ENCODE results near the gene PRPF40A. TPM values are rescaled to one million over a fixed set of nuclear protein-coding genes. Genes with fewer than 3 reads are reported as not detected.

PRPF40A gene
- total and polyA plus RNA-seq, 2 of the 8 experiments (the other 6 are each of a cell fraction or from before 2014, with no cell fraction given) = 85.5 to 176 TPM

- WGBS, 2 experiments (ENCODE audit: extremely low coverage in 1 of 2, insufficient coverage in 1 of 2, insufficient read length in 1 of 2, insufficient replicate concordance in 2 of 2, low coverage in 1 of 2, low lambda C conversion rate in 2 of 2, missing lambda C conversion rate in 1 of 2) = 79% methylated on average over 2 of the region's 2 CpGs; no CpG with 5 or more reads in 1 of the 2 experiments
- TF ChIP-seq FOSL1 (IDR thresholded peaks at IDR 0.05; ENCODE audit: insufficient read depth, low read depth, low read length) (no peak), EGR1 (IDR thresholded peaks at IDR 0.05; ENCODE audit: borderline replicate concordance, low read depth, low read length) (no peak), PHF8 (conservative IDR thresholded peaks at IDR 0.05; ENCODE audit: low read depth, low read length) (no peak), EZH2 (IDR thresholded peaks at IDR 0.05; ENCODE audit: low read depth, low read length, severe bottlenecking) (no peak), TCF12 (IDR thresholded peaks at IDR 0.05; ENCODE audit: low read depth, low read length) (no peak), JUN (IDR thresholded peaks at IDR 0.05; ENCODE audit: low read depth, low read length) (no peak), KDM4A (IDR thresholded peaks at IDR 0.05; ENCODE audit: low read depth, low read length, severe bottlenecking) (no peak), CHD2 (IDR thresholded peaks at IDR 0.05; ENCODE audit: low read length) (no peak), SIRT6 (IDR thresholded peaks at IDR 0.05; ENCODE audit: low read length) (no peak), EP300 (IDR thresholded peaks at IDR 0.05; ENCODE audit: borderline replicate concordance in 1 of 2, low read depth in 2 of 2, low read length in 2 of 2) (no peak), CTBP2 (IDR thresholded peaks at IDR 0.05; ENCODE audit: borderline replicate concordance, insufficient read depth, insufficient read length, low read length) (no peak), CBX5 (IDR thresholded peaks at IDR 0.05; ENCODE audit: low read depth, low read length) (no peak), SAP30 (IDR thresholded peaks at IDR 0.05; ENCODE audit: insufficient read depth, insufficient replicate concordance, low read length) (no peak), MAFK (IDR thresholded peaks at IDR 0.05; ENCODE audit: low read depth, low read length) (no peak), TAF1 (IDR thresholded peaks at IDR 0.05; ENCODE audit: low read depth, low read length) (no peak)
Observed at GRCh38 chr2:152609154-152609553, 108.1 kb downstream of the PRPF40A start.

More at GRCh38 chr2:152609154-152609553, 108.1 kb downstream of the PRPF40A start:
- Histone ChIP-seq H2BK120ac (replicated peaks; ENCODE audit: low read depth, low read length) (no peak overlapping the region), H2AK5ac (ENCODE audit: low read depth, low read length) (no peak overlapping the region), H2BK20ac (ENCODE audit: low read length) (no peak overlapping the region), H3K4me1 (replicated peaks in 1 of 4; ENCODE audit: control insufficient read depth in 3 of 4, insufficient read depth in 4 of 4, low read length in 3 of 4) (no peaks in the 10 kb centered on the region), H3K36me3 (ENCODE audit: control insufficient read depth in 2 of 4, insufficient read depth in 4 of 4, low read length in 3 of 4) (peaks cover 0 to 25% (median 11%) of the 10 kb centered on the region in 4 experiments; a peak in 4 of 8 replicates), H3K4ac (replicated peaks; ENCODE audit: insufficient read length, low read depth, low read length) (no peak overlapping the region), H2AFZ (ENCODE audit: low read length) (no peak overlapping the region), H3K4me2 (ENCODE audit: insufficient read depth in 1 of 2, low read depth in 2 of 2, low read length in 2 of 2) (no peak overlapping the region), H3K27ac (ENCODE audit: low read depth, low read length) (no peak overlapping the region), H2BK5ac (ENCODE audit: low read depth, low read length) (no peak overlapping the region), H4K8ac (ENCODE audit: extremely low read depth, insufficient read depth, low read length) (no peak overlapping the region), H3K9me3 (ENCODE audit: insufficient read depth in 2 of 2, low read depth in 1 of 2, low read length in 1 of 2) (no peaks in the 10 kb centered on the region), H4K5ac (ENCODE audit: insufficient read length, low read depth, low read length) (no peak overlapping the region), H2BK12ac (ENCODE audit: low read depth, low read length) (no peak overlapping the region), H3K23ac (ENCODE audit: insufficient read length) (no peak overlapping the region), H3K56ac (replicated peaks; ENCODE audit: insufficient read length, low read depth, low read length) (no peak overlapping the region), H3K18ac (ENCODE audit: extremely low read depth, low read length) (no peak overlapping the region), H3K4me3 (ENCODE audit: extremely low read depth in 1 of 4, insufficient read depth in 2 of 4, low read depth in 3 of 4, low read length in 4 of 4) (no peak overlapping the region), H3K27me3 (replicated peaks in 1 of 4; ENCODE audit: control insufficient read depth in 3 of 4, extremely low read depth in 1 of 4, insufficient read depth in 3 of 4, low read length in 3 of 4) (no peaks in the 10 kb centered on the region), H3K23me2 (ENCODE audit: low read depth, low read length) (no peaks in the 10 kb centered on the region), H3K79me2 (ENCODE audit: control insufficient read depth in 1 of 2, insufficient read depth in 2 of 2, low read length in 2 of 2) (no peaks in the 10 kb centered on the region), H3K79me1 (ENCODE audit: low read depth, low read length) (no peaks in the 10 kb centered on the region), H4K91ac (replicated peaks; ENCODE audit: insufficient read length, low read length) (no peak overlapping the region), H2BK15ac (ENCODE audit: low read length) (no peak overlapping the region), H4K20me1 (replicated peaks in 1 of 2; ENCODE audit: control insufficient read depth in 1 of 2, insufficient read depth in 2 of 2, low read length in 2 of 2) (no peaks in the 10 kb centered on the region), H3K9ac (replicated peaks in 1 of 4; ENCODE audit: extremely low read depth in 1 of 4, low read depth in 3 of 4, low read length in 3 of 4) (no peak overlapping the region), H3K14ac (ENCODE audit: insufficient read length) (no peak overlapping the region)
- POLR2A ChIA-PET (ENCODE audit: partially characterized antibody) = no interaction called here
- no peak for DNase-seq (ENCODE audit: low read depth in 1 of 2, low spot score in 2 of 2)
- FAIRE-seq = no peak
- CTCF ChIA-PET (ENCODE audit: partially characterized antibody) = interaction anchor here (1.0 kb wide), 1 partner anchor 27 kb away, joined by 3 read pairs; no protein-coding TSS in a partner anchor

All from H1 (cell line).